ENCODE data around the gene IFT74.
"Not testable (repeated sequence)": the region's sequence is repeated elsewhere in the genome, so short reads cannot be mapped to it uniquely, and the experiment has no call there.

The IFT74 gene

GRCh38 chr9:27090711-27091110 is 134.5 kb downstream of the IFT74 start:
- no peak for TF ChIP-seq CTCF (IDR thresholded peaks at IDR 0.05; ENCODE audit: extremely low read depth, insufficient read depth, missing control alignments)
- in situ Hi-C loops (cut with MboI; ENCODE audit: low pct_unique_long_range_greater_than_20kb, low sequenced_read_pairs, unreplicated experiment) = no loop called here
- DNase-seq (ENCODE audit: low spot score) = no peak

- DNase-seq (ENCODE audit: low spot score); in situ Hi-C loops (cut with MboI; ENCODE audit: low pct_unique_long_range_greater_than_20kb, low sequenced_read_pairs, unreplicated experiment): not testable (repeated sequence)
Observed at GRCh38 chr9:27092496-27092895, 136.3 kb downstream of the IFT74 start.

- in situ Hi-C loops (cut with MboI; ENCODE audit: low pct_unique_long_range_greater_than_20kb, low sequenced_read_pairs, unreplicated experiment); DNase-seq (ENCODE audit: low spot score): not testable (repeated sequence)
Observed at GRCh38 chr9:27093384-27094067, 137.3 kb downstream of the IFT74 start.

GRCh38 chr9:27094640-27095298 is 138.6 kb downstream of the IFT74 start:
- in situ Hi-C loops (cut with MboI; ENCODE audit: low pct_unique_long_range_greater_than_20kb, low sequenced_read_pairs, unreplicated experiment) = no loop called here
- no peak for DNase-seq (ENCODE audit: low spot score)
- no peak for TF ChIP-seq CTCF (IDR thresholded peaks at IDR 0.05; ENCODE audit: extremely low read depth, insufficient read depth, missing control alignments)

GRCh38 chr9:27107241-27107640 is 151.0 kb downstream of the IFT74 start:
- TF ChIP-seq CTCF (IDR thresholded peaks at IDR 0.05; ENCODE audit: extremely low read depth, insufficient read depth, missing control alignments) = no peak
- in situ Hi-C loops (cut with MboI; ENCODE audit: low pct_unique_long_range_greater_than_20kb, low sequenced_read_pairs, unreplicated experiment) = no loop called here
- no peak for DNase-seq (ENCODE audit: low spot score)

- in situ Hi-C loops (cut with MboI; ENCODE audit: low pct_unique_long_range_greater_than_20kb, low sequenced_read_pairs, unreplicated experiment) = no loop called here
- no peak for DNase-seq (ENCODE audit: low spot score)
- TF ChIP-seq CTCF (IDR thresholded peaks at IDR 0.05; ENCODE audit: extremely low read depth, insufficient read depth, missing control alignments) = no peak
Observed at GRCh38 chr9:27108981-27109541, 152.8 kb downstream of the IFT74 start, which contains the start of gene TEK. TEK (plus strand) TSS chr9:27109225; CDS start chr9:27109591, 366 bp downstream.

GRCh38 chr9:27109621-27110020 is 153.4 kb downstream of the IFT74 start:
- no peak for DNase-seq (ENCODE audit: low spot score)
- in situ Hi-C loops (cut with MboI; ENCODE audit: low pct_unique_long_range_greater_than_20kb, low sequenced_read_pairs, unreplicated experiment) = no loop called here
- no peak for TF ChIP-seq CTCF (IDR thresholded peaks at IDR 0.05; ENCODE audit: extremely low read depth, insufficient read depth, missing control alignments)
